ENCODE measurements around the gene PRDX2. TPM values are rescaled to one million over a fixed set of nuclear protein-coding genes. Genes with fewer than 3 reads are reported as not detected.
A peak's percentile ranks its signal among the peaks of the same experiment; 100 is the strongest.

Gene PRDX2
- total RNA-seq, 2 experiments from 2014 or later: 234 to 240 TPM

DNA sequence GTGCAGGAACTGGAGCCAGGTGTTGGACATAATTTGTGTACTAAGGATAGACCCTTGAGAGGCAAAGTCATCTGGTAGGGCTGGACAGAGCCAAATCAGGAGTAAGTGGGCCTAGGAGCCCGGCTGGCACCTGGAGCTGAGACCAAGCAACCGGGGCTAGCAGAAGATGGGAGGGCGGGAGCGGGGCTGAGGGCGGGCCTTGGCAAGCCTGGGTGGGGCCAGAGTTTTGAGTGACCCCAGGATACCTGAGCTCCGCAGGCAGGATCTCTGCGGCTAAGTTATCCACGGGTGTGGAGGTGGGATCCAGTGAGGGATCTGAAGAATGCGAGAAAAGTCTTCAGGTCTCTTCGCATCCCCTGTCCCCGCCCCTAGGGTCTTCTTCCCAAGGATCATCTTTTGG, 34.5 kb downstream of the PRDX2 start:
- ChIA-PET POLR2A (interaction anchor here (0.6 to 1.7 kb wide), 5 partner anchors 22 to 427 kb away, joined by 3 to 8 read pairs (median 4); partner anchors contain the start of genes JUNB and THSD8), CTCF (interaction anchor here (1.6 to 16.8 kb wide), 4 partner anchors 9 to 199 kb away, joined by 5 to 419 read pairs (median 60); partner anchors contain the start of genes JUNB, PRDX2 and THSD8)
- Mint-ChIP-seq H3K27me3 (no peaks in the 10 kb centered on the region), H3K27ac (no peak overlapping the region), H3K9me3 (no peaks in the 10 kb centered on the region), H3K36me3 (ENCODE audit: low read depth) (no peaks in the 10 kb centered on the region), H3K4me1 (peaks cover 19% of the 10 kb centered on the region), H3K4me3 (no peak overlapping the region)
- DNase-seq: no peak

DNA sequence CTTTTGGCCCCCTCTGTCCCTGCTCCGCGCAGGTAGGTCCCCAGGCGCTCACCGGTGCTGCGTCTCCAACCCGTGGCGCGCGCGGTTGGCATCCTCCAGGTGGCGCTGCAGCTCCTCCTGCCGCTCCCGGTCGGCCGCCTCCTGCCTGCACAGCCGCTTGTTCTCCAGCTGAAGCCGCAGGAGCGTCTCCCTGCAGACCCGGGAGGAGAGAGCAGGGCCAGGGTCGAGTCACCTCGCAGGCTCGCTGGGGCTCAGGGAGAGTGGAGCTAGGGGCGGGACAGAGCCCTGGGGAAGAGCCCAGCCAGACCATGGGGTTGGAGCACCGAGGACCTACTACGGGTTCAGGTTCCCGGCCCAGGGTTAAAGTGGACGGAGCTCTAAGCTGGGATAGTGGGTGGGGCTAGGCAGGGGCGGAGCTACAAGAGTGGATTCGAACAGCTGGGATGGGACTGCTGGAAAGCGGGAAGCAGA, 35.5 kb downstream of the PRDX2 start:
- no peaks in the 10 kb centered on the region for H3K27me3 Mint-ChIP-seq
- peaks cover 16% of the 10 kb centered on the region for H3K4me1 Mint-ChIP-seq
- H3K36me3 Mint-ChIP-seq (ENCODE audit: low read depth): no peaks in the 10 kb centered on the region
- H3K9me3 Mint-ChIP-seq: no peaks in the 10 kb centered on the region
- CTCF ChIA-PET: interaction anchor here (0.6 to 16.8 kb wide), 13 partner anchors 8 to 200 kb away, joined by 3 to 419 read pairs (median 5); partner anchors contain the start of genes GET3, JUNB, PRDX2 and THSD8
- H3K27ac Mint-ChIP-seq: no peak overlapping the region
- H3K4me3 Mint-ChIP-seq: peak overlapping the region; percentile 24
- DNase-seq: peak; percentile 86
- POLR2A ChIA-PET: interaction anchor here (1.1 to 3.6 kb wide), 6 partner anchors 12 to 36 kb away, joined by 3 to 36 read pairs (median 4); partner anchors contain the start of genes GET3, JUNB and THSD8

DNA sequence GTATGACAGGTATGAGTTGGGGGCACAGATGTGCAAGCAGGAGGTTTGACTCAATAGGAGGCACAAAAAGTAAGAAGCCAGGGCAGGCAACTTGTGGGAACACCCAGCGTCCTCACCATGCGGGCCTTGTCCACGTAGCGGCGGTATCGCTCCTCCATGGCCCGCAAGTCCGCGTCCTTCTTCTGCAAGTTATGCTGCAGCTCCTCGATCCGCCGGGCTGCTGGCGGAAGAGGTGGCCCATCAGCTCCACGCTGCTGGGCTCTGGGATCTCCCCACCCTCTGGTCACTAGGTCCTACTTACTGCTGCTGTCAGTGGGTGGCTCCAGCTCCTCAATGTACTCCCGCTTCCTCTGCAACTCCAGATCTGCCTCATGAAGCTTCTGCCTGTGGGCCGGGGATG, 36.9 kb downstream of the PRDX2 start:
- DNase-seq: no peak
- Mint-ChIP-seq H3K27me3 (no peaks in the 10 kb centered on the region), H3K27ac (no peak overlapping the region), H3K9me3 (no peaks in the 10 kb centered on the region), H3K4me3 (no peak overlapping the region), H3K4me1 (peaks cover 13% of the 10 kb centered on the region), H3K36me3 (ENCODE audit: low read depth) (no peaks in the 10 kb centered on the region)
- ChIA-PET CTCF (interaction anchor here (0.5 to 16.8 kb wide), 7 partner anchors 7 to 212 kb away, joined by 3 to 419 read pairs (median 5); partner anchors contain the start of genes JUNB, PRDX2 and THSD8), POLR2A (interaction anchor here (1.2 to 3.6 kb wide), 2 partner anchors 18 to 28 kb away, joined by 3 to 36 read pairs; partner anchors contain the start of gene JUNB)

DNA sequence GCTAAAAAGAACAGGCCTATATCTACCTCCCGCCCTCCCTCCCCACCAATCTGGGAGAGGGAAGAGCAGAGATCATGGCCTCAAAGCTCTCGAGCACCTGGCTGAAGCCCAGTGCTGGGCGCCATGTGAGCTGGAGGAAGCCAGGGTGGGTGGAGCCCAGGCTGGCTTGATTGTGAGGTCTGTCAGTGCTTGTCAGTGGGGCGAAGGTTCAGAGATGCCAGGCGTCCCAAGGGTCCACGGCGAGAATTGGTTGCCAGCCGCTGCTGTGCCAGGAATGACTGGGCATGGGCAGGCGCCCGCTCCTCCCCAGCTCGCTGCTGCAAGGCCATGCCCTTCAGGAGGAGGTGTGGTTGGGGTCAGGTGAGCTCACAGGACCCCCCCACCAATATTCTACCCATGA, 38.5 kb downstream of the PRDX2 start:
- Mint-ChIP-seq H3K36me3 (ENCODE audit: low read depth) (no peaks in the 10 kb centered on the region), H3K27me3 (peaks cover 3% of the 10 kb centered on the region), H3K4me1 (peaks cover 13% of the 10 kb centered on the region), H3K27ac (no peak overlapping the region), H3K9me3 (no peaks in the 10 kb centered on the region), H3K4me3 (no peak overlapping the region)
- DNase-seq: no peak
- ChIA-PET CTCF (interaction anchor here (0.7 to 16.8 kb wide), 7 partner anchors 10 to 85 kb away, joined by 3 to 419 read pairs (median 5); partner anchors contain the start of genes JUNB, PRDX2 and THSD8), POLR2A (interaction anchor here (0.8 to 3.6 kb wide), 2 partner anchors 30 to 33 kb away, joined by 4 to 36 read pairs; partner anchors contain the start of gene JUNB)

DNA sequence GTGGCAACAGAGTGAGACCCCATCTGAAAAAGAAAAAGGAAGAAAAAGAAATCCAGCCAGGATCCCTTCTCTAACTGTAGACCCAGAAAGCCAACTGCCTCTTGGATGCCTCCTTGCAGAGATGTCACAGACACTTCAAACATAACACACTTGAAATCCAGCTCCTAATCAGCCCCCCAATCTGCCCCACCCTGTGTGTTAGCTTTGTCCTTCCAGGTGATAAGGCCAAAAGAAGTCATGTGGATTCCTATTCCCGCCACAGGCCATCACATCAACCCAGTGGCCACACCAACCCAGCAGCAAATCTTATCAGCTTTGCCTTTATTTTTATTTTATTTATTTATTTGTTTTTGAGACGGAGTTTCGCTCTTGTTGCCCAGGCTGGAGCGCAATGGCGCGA, 41.9 kb downstream of the PRDX2 start:
- H3K27ac Mint-ChIP-seq: no peak overlapping the region
- no peaks in the 10 kb centered on the region for H3K9me3 Mint-ChIP-seq
- H3K4me3 Mint-ChIP-seq: no peak overlapping the region
- no peak for DNase-seq
- H3K36me3 Mint-ChIP-seq (ENCODE audit: low read depth): no peaks in the 10 kb centered on the region
- H3K4me1 Mint-ChIP-seq: peaks cover 11% of the 10 kb centered on the region
- H3K27me3 Mint-ChIP-seq: peaks cover 4% of the 10 kb centered on the region
- ChIA-PET CTCF (interaction anchor here (0.7 to 16.8 kb wide), 15 partner anchors 8 to 87 kb away, joined by 3 to 419 read pairs (median 7); partner anchors contain the start of genes GET3, JUNB, PRDX2 and THSD8), POLR2A (interaction anchor here (1.2 to 2.7 kb wide), 6 partner anchors 17 to 88 kb away, joined by 4 to 11 read pairs (median 6); partner anchors contain the start of genes JUNB and TRIR)

DNA sequence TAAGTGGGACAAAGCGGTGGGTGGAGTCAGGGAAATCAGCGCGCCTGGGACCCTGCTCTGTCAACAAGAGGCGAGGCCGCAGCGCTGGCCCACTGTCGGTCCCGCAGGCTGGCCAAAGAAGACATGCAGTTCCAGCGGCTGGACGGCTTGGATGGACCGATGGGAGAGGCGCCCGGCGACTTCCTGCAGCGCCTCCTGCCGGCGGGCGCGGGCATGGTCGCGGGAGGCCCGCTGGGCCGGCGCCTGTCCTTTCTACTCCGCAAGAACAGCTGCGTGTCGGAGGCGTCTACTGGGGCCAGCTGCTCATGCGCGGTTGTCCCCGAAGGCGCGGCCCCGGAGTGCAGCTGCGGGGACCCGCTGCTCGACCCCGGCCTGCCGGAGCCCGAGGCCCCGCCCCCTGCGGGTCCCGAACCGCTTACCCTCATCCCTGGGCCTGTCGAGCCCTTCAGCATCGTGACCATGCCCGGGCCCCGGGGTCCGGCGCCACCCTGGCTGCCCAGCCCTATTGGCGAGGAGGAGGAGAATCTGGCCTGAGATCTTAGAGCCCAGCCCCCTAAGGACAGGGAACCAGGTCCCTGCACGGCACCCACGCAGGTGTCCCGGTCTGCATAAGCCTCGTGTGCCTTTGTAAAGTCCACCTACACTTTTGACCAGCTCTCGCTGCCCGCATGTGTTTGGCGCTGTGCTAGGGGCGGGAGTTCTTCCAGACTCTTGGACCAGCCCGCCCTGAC, 43.9 kb downstream of the PRDX2 start:
- Mint-ChIP-seq H3K27ac (no peak overlapping the region), H3K4me3 (peak overlapping the region; percentile 49), H3K9me3 (no peaks in the 10 kb centered on the region), H3K27me3 (peaks cover 4% of the 10 kb centered on the region), H3K36me3 (ENCODE audit: low read depth) (no peaks in the 10 kb centered on the region), H3K4me1 (peaks cover 11% of the 10 kb centered on the region)
- POLR2A ChIA-PET: interaction anchor here (1.1 to 1.7 kb wide), 8 partner anchors 18 to 61 kb away, joined by 3 to 8 read pairs (median 4); partner anchors contain the start of genes FBXW9 and TRIR
- peak; percentile 71 for DNase-seq
- CTCF ChIA-PET: interaction anchor here (0.5 to 16.8 kb wide), 24 partner anchors 10 to 175 kb away, joined by 3 to 419 read pairs (median 6); partner anchors contain the start of genes GET3, JUNB, PRDX2 and THSD8

DNA sequence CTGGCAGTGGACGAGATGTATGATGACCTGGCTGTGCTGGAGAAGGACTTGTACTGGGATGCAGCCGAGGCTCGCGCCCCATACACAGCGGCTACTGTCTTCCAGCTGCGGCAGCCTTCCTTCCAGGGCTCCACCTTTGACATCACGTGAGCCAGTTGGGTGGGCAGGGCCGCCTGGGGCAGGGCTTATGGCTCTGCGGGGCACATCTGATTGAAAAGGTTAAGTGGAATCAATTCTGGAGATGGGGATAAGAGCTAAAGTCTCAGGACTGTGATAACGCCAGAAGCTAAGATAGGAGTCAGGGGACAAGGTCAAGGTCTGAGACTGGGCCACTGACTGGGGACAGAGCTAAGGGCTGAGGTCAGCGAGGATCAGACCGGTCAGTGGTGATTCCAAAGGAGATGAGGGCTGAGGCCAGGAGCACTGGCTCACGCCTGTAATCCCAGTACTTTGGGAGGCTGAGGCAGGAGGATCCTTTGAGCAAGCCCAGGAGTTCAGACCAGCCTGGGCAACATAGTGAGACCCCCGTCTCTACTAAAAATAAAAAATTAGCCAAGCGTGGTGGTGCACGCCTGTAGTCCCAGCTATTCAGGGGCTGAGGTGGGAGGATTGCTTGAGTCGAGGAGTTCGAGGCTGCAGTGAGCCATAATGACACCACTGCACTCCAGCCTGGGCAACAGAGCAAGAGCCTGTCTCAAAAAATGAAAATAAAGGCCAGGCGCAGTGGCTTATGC, 45.3 kb downstream of the PRDX2 start:
- H3K27me3 Mint-ChIP-seq: peaks cover 4% of the 10 kb centered on the region
- no peak for DNase-seq
- ChIA-PET POLR2A (interaction anchor here (1.4 to 2.3 kb wide), 3 partner anchors 16 to 60 kb away, joined by 3 to 10 read pairs (median 5); partner anchors contain the start of genes FBXW9 and TRIR), CTCF (interaction anchor here (0.6 to 16.8 kb wide), 7 partner anchors 11 to 68 kb away, joined by 3 to 419 read pairs (median 6); partner anchors contain the start of genes FBXW9, GET3, JUNB and PRDX2)
- H3K4me1 Mint-ChIP-seq: peaks cover 11% of the 10 kb centered on the region
- no peak overlapping the region for H3K4me3 Mint-ChIP-seq
- H3K9me3 Mint-ChIP-seq: no peaks in the 10 kb centered on the region
- no peak overlapping the region for H3K27ac Mint-ChIP-seq
- H3K36me3 Mint-ChIP-seq (ENCODE audit: low read depth): no peaks in the 10 kb centered on the region

DNA sequence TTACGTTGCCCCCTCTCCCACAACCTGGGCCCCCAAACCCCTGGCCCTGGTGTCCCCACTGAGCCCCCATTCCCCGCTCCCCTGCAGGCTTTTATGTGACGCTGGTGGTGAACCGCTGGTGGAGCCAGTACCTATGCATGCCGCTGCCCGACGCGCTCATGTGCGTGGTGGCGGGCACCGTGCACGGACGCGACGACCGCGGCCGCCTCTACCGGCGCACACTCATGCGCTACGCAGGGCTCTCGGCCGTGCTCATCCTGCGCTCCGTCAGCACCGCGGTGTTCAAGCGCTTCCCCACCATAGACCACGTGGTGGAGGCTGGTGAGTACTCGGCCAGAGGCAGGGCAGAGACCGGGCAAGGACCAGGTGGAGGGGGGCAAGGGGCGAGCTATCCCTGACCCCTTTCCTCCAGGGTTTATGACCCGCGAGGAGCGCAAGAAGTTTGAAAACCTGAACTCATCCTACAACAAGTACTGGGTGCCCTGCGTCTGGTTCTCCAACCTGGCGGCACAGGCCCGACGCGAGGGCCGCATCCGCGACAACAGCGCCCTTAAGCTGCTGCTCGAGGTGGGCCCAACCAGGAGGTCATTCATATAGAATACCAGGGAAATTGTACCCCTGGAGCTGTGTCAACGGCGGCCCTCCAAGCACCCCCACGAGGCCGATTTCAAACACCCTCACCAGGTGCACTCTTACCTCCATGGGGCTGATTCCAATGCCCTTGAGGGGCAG, 47.0 kb downstream of the PRDX2 start:
- DNase-seq: no peak
- peaks cover 10% of the 10 kb centered on the region for H3K4me1 Mint-ChIP-seq
- H3K4me3 Mint-ChIP-seq: no peak overlapping the region
- POLR2A ChIA-PET: interaction anchor here (1.1 to 2.3 kb wide), 3 partner anchors 21 to 58 kb away, joined by 3 to 10 read pairs (median 3); partner anchors contain the start of genes FBXW9 and TRIR
- CTCF ChIA-PET: interaction anchor here (1.0 to 16.8 kb wide), 6 partner anchors 13 to 93 kb away, joined by 3 to 419 read pairs (median 38); partner anchors contain the start of genes FBXW9, GET3, JUNB and PRDX2
- no peaks in the 10 kb centered on the region for H3K36me3 Mint-ChIP-seq (ENCODE audit: low read depth)
- peaks cover 13% of the 10 kb centered on the region for H3K27me3 Mint-ChIP-seq
- no peaks in the 10 kb centered on the region for H3K9me3 Mint-ChIP-seq
- no peak overlapping the region for H3K27ac Mint-ChIP-seq

DNA sequence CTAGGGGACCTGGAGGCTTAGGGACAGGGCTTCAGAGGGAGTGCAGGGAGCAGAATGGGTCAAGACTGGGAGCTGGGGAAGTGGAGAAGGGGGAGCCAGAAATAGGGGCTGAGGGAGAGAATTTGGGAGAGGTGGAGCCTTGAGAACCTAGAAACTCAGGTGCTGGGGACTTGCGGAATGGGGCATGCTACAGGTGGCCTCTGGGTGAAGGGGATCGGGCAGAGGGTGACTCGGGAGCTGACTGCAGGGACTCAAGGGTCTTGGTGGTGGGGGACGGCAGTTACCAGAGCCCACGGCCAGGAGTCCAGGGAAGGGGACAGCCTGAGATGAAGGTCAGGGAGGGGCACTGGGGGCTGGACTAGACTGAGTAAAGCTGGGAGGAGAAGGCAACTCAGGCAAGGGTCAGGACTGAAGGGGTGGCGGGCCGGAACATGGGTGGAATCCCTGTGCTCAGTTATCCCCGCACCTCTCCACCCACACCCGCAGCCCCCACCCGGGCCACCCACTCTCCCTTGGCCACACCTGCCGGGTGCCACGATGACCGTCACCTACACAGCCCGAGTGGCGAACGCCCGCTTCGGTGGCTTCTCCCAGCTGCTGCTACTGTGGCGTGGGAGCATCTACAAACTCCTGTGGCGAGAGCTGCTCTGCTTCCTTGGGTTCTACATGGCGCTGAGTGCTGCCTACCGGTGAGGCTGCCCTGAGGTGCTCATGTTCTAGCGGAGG, 49.4 kb downstream of the PRDX2 start:
- POLR2A ChIA-PET: interaction anchor here (1.0 to 1.5 kb wide), 3 partner anchors 15 to 139 kb away, joined by 3 to 4 read pairs (median 3); partner anchors contain the start of genes GCDH and GET3
- DNase-seq: no peak
- no peak overlapping the region for H3K4me3 Mint-ChIP-seq
- H3K27me3 Mint-ChIP-seq: peaks cover 9% of the 10 kb centered on the region
- H3K36me3 Mint-ChIP-seq (ENCODE audit: low read depth): peaks cover 13% of the 10 kb centered on the region
- no peak overlapping the region for H3K27ac Mint-ChIP-seq
- CTCF ChIA-PET: interaction anchor here (0.6 to 2.0 kb wide), 2 partner anchors 14 to 46 kb away, joined by 3 to 4 read pairs; no protein-coding TSS in a partner anchor
- peaks cover 4% of the 10 kb centered on the region for H3K4me1 Mint-ChIP-seq
- H3K9me3 Mint-ChIP-seq: peaks cover 9% of the 10 kb centered on the region

DNA sequence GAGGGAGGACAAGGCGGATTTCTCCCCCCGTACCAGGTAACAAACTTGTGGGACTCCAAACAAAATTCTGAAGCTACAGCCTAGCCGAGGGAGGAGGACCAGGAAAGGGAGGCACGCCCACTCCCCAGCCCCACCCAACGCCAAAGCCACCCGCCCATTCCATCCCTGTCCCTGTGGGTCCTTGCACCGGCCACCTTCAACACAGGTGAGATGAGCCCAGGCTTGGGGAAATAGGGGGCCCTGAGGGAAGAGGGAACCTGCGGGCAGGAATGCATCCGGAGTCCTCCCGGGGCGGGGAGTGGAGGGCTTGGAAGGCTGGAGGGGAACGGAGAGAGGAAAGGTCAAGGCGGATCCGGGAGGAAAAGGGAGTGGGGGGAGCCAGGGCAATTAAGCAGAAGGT, 50.0 kb downstream of the PRDX2 start, which contains the start of gene BEST2:
Gene BEST2 (plus strand): TSS at position 157 of the 400 bp plus-strand sequence. CDS start 802 bp downstream, outside the sequence.
- ChIA-PET CTCF (no interaction called here), POLR2A (interaction anchor here (1.3 kb wide), 1 partner anchor 18 kb away, joined by 3 read pairs; no protein-coding TSS in a partner anchor)
- H3K4me1 Mint-ChIP-seq: peaks cover 4% of the 10 kb centered on the region
- no peak for DNase-seq
- H3K4me3 Mint-ChIP-seq: no peak within 1 kb of the TSS
- H3K27me3 Mint-ChIP-seq: peaks cover 9% of the 10 kb centered on the region
- peaks cover 18% of the 10 kb centered on the region for H3K36me3 Mint-ChIP-seq (ENCODE audit: low read depth)
- peaks cover 9% of the 10 kb centered on the region for H3K9me3 Mint-ChIP-seq
- H3K27ac Mint-ChIP-seq: no peak within 1 kb of the TSS

DNA sequence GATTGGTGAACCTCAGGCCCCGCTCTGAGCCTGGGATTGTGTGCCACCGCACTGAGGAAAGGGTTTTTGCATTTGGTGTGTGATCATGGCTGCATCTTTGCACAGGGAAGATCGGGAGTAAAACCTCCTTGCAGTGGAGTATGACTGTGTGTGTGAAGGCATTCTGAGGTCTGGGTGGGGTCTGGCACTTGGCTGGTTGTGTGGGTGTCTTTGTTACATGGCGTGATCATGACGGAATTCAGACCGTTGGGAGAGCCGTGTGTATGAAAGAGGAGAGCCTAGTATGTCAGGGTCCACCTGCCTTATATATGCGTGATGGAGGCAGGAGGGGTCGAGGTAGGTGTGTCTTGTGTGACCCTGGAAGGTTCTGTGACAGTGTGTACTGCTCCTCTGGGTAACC, 50.7 kb downstream of the PRDX2 start:
- CTCF ChIA-PET: interaction anchor here (0.7 to 1.6 kb wide), 2 partner anchors 46 to 146 kb away, joined by 3 to 4 read pairs; no protein-coding TSS in a partner anchor
- DNase-seq: no peak
- no peak overlapping the region for H3K27ac Mint-ChIP-seq
- POLR2A ChIA-PET: interaction anchor here (1.3 kb wide), 1 partner anchor 17 kb away, joined by 3 read pairs; no protein-coding TSS in a partner anchor
- peaks cover 9% of the 10 kb centered on the region for H3K27me3 Mint-ChIP-seq
- peaks cover 4% of the 10 kb centered on the region for H3K4me1 Mint-ChIP-seq
- peaks cover 9% of the 10 kb centered on the region for H3K9me3 Mint-ChIP-seq
- no peak overlapping the region for H3K4me3 Mint-ChIP-seq
- H3K36me3 Mint-ChIP-seq (ENCODE audit: low read depth): peaks cover 24% of the 10 kb centered on the region
